Left renal cortex interstitium (tissue), 4 donors: ENCODE measurements around the gene SMAD6. TPM values are rescaled to one million over a fixed set of nuclear protein-coding genes. Genes with fewer than 3 reads are reported as not detected.

ENCODE experiments used
- DNase-seq, 4 donors: peaks; one replicate each; pipeline ENCODE4 v3.0.0-alpha.2; 2013; ENCODE audit warnings: low read depth in 4 of 4, low spot score in 2 of 4, missing footprints in 1 of 4
- polyA plus RNA-seq, 4 donors: library from polyadenylated mRNA; unstranded; fragments of 120-200 nt; gene quantifications; one replicate each; pipeline ENCODE4 v1.2.1, GENCODE V29; 2013; ENCODE audit not compliant: insufficient read length in 4 of 4

Gene SMAD6
- polyA plus RNA-seq, 4 donors, result 27.4 to 49.4 (median 42.6) TPM

DNA sequence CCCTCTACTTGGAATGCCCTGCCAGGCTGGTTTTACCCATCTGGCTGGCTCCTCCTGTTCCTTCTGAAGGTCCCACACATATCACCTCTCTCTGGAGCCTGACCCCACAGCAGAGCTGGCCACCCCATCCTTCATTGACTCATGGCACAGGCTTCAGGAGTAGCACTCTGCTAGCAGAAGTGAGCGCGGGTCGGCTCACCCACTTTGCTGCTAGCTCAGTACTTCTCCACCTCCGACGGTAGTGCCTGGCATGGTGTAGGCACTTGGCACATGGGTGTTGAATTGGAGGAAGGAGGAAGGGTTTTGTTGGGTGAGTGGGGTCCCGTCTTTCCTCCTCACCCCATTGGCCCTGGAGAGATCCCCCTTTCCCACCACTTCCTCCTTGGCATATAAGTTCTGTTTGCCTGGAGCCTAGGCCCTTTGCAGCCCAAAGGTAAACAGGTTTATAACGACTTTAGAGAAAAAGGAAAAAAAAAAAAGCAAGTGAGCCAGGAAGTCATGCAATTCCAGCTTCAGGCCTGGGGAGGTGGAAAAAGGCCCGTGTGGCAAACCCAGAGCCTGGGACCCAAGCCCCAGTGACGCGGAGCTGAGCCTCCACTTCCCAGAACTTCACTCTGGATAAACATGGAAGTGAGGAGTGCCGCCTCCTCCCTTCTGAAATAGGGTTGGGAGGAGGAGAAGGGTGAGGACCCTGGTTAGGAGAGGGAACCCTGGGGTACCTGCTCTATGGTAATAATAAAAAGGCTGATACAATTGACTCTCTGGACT lies 35.4 kb downstream of the SMAD6 start:
- DNase-seq, result no peak

DNA sequence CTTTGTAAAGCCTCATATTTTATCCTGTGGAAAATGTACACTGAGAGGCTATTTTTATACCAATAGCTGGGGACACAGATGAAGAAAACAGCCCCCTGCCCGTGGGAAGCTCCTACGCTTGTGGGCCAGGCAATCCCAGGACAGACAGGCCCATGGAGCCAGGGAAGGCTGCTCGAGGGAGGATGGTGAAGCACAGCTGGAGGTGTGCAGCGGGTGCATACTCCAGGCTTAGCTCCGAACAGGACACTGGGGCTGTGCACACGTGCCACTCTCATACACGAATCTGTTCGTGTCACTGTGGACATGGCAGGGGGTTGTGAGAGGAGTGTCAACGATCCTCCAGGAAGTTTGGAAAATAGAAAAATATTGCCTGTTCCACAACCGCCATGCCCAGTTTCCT lies 36.1 kb downstream of the SMAD6 start:
- DNase-seq, result no peak

DNA sequence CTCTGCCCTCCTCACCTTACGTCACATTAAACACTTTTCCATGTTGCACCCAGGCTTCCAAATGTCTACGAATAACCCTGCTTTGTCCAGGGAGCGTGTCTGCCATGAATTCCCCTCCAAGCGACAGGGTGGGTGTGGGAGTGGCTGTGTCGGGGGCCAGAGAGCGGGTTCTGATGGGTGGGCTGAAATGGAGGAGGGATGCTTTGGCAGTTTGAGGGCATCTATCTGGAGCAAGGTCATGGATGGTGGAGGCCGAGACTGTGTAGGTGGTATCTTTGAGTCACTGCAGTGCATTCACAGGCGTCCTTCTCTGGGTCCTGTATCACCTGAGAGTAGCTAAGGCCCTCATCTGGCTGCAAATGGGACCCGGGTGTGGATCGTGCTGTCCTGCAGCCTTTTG lies 36.6 kb downstream of the SMAD6 start:
- no peak for DNase-seq

DNA sequence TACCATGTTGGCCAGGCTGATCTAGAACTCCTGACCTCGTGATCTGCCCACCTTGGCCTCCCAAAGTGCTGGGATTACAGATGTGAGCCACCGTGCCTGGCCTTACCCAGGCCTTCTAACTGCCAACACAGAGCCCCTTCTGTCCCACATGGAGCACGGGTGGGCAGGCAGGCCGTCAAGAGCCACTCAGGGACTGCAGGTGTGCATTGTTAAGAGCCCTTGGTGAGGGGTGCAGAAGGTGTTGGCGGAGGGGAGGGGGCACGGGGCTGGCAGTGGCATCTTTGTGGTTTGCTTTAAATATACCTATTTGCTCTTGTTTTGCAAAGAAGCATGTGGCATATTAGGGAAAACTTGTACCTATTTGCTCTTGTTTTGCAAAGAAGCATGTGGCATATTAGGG lies 37.3 kb downstream of the SMAD6 start:
- no peak for DNase-seq

DNA sequence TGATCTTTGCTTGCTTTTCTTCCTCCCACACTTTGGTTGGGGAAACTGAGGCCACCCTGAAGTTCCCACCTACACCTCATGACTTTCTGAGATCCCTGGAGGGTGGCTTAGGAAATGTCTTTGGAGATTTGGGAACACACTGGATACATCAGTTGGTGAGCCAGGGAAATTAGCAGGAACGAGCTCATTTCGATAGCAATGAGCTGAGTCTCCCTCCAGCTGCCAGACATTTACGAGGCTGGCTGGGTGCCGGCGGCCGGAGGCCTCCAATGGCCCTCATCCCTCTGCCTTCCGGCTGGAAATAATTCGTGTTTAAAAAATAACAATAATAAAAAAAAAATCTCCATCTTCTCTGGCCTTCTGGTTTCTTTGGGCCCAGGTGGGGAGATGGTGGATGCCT lies 38.8 kb downstream of the SMAD6 start:
- peak in 1 of 4 donors; percentile 58 for DNase-seq

DNA sequence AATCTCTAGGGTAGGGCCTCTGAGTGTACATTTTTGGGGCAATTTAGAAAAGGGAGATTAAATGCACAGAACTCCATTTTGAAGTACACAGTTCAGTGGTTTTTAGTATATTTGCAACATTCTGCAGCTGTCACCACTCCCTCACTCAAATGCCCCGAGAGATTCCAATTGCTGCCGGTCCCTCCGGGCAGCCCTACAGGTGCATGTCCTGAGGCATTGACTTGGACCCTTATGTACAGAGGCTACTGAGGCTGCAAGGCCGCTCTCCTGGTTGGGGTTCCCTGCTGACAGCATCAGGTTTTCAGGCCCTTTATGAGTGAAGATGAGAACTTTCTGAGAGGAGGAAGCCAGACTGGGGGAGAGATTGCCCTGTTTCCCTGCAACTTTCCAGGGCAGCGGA lies 39.6 kb downstream of the SMAD6 start:
- no peak for DNase-seq

DNA sequence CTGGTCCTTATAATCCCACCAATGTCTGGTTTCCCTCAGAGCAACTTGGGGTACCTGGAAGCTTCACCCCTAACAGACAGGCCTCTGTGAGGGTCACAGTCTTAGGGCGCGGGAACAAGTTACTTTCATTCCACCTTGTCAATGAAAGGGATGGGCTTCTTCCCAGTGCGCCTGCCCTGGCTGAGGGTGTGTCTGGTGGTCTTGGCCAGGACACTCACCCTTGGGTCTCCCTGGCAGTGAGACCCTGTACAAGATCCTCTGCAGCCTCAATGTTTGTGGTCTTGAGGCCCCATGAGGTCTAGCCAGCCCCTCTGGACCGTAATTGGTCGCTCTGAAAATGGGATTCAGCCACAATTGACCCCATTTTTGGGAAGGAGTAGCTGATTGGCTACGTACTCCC lies 40.2 kb downstream of the SMAD6 start:
- DNase-seq, result no peak

DNA sequence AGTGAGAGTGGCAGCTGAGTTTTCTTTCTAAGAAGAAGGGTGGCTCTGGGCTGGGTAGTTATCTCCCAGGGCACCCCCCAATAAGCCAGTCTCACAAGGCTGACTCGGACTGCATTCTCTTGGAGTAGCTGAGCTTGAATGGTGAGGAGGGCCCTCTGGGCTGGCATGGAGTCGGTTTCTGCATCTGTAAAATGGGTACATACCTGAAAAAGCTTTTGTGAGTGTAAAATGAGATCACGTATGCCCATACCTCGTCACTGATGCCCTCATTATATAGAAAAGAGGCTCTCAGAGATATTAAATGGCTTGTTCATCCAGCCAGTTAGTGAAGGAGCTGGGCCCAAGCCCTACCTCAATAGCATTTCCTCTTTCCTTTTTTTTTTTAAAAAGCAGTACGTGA lies 41.2 kb downstream of the SMAD6 start:
- DNase-seq, result no peak

DNA sequence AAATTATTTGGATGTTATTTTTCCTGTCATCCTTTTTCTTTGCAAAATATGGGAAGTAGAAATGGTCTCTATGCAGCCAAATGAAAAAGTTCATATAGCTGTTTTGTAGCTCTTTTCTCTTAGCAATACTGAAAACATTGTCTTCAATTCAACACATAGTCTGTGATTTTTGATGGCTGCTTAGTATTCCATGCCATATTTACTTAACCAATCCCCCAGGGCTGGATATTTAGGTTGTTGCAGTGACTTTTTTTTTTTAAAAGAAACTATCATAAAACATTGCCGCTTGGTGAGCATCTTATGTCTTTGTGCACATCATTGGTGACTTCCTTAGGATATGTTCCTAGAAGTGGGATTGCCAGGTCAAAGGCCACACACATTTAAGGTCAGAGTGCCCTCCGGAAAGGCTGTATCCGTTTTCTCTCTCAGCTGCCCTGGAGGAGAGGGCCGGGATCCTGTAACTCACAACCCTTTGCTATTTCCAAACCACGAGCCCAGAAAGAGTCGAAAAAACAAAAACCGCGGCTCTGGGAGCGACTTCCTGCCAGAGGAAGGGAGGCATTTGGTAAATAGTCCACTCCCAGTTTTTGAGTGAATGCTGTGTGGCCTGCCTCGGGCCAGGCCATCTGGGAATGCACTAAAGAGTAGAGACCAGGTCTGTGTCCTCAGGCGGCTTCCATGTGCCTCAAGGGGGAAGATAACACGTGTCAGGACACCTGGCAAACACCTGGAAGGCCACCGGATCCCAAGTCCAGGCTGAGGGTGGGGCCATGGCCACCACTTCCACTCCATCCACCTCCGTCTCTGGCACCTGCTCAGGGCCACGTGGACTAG lies 41.9 kb downstream of the SMAD6 start:
- no peak for DNase-seq

DNA sequence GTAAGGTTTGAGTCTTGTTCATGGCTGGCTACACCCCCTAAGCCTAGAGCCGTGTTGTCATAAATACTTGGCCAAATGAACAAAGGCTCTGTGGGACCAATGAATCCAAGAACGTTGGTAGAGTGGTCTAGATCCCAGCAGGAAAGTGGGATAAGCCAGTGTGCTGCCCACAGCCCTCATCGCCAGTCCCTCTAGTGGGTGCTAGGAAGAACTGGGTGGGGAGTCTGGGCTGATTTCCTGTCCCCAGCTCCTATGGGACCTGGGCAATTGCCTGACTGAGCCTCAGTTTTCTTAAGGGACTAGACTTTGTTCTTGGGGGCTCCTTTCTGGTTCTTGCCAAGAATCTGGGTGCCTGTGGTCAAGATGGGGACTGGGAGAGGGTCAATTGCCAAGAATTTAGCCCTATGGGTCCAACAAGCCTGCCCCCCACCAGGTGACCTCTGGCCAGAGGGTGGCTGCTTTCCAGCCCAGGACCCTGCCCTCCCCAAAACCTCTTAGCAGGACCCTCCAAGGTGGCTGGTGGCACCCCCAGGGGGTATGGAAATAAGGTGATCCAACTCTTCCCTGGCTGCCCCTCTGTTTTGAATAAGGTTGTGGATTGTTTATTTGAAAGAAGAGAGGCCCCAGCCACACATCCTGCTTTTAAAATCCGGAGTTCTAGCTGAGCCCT lies 42.7 kb downstream of the SMAD6 start:
- DNase-seq, result no peak

DNA sequence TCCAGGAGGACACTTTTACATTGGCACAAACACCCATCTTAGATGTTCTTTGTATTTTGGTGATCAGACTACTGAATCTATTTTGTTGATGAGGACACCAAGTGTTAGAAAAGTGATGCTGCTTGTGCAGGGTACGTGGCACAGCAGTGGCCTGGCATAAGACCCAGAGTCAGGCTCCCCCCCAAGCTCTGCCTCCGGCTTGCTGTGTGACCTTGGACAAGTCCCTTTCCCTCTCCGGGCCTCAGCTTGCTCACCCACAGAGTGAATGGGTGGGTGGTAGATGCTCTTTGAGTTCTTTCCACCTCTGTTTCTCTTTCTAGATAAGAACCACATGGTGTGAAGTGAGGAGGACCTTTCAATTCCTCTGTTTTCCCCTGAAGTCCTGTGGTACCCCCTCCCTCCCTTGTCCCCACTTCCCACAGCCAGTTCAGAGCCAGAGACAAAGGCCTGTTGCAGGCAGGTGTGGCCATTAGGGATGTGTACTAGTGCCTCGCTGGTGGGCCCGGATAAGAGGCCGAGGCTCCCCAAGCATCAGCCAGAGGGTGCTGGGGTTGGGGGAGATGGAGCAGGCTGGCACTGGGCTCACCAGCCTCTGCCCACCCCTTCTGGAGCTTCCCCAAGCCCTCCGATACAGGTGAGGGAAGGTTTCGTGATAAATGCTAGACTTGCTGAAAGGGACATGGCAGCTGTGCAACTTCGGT lies 43.6 kb downstream of the SMAD6 start:
- no peak for DNase-seq

DNA sequence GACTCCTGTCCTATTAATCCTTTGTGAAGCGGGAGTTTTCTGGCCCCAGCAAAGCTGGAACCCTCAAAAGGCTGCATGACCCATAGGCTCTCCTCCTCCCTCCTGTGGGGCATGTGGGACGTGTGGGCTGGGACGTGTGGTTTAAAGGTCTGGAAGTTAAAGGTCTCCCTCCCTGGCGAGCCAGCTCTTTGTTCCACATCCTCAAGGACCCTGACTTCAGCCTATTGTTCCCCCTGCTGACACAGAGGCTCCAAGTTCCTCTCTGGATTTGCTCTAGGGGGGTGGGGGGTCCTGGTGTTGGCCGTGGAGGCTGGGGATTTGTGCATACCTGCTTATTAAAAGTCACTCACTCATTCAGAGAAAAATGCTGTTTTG lies 44.2 kb downstream of the SMAD6 start:
- no peak for DNase-seq

DNA sequence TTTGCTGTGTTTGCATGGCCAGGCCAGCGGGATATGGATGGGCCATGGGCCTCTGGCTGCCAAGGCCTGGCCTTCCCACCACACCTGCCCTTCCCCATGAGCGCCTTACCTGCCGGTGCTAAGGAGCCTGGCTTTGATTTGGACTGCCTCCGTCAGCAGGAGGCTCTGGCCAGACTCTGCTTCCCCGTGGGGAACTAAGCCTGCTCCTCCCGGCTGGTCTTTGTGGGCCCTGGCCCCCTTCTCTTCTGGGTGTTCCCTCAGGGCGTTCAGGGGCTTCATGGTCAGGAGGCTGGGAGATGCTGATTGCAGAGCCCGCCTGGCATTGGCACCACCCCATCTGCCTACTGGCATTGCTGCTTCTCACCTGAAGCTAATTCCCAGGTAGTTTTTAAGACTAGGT lies 45.2 kb downstream of the SMAD6 start:
- no peak for DNase-seq

DNA sequence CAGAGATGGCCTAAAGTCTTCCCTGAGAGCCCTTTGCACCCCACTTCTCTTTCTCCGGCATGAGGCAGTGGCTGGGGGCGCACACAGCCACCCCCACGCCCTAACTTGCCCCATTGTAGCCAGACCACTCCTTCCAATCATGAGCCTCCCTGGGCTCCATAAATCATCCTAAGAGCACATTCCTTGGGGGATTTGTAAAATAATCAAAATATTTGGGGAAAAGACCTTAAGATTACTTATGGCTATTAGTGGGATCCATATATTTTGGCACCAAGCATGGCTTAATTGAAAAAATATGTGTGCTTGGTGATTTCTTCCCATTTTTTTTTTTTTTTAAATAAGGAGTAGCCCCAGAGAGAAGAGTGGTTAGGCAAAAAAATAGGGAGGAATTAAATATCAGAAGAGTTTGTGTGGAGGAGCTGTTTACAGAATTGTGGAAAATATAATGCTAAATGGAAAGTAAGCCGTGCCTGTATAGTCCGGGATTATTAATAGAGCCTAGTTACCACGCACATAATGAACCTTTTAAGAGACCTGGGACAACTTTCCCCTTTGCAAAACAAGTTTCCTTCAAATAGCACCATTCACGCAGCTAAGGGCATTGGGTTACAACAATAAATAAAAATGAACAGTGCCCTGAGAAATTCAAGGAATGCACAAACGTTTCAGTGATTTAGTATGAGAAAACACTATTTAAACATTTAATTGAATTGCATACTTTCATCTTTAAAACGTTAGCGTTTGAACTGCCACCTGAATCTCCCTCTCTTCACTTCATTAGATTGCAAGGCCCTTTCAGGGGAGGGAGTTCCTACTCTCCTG lies 46.1 kb downstream of the SMAD6 start:
- DNase-seq, result peak in 1 of 4 donors; percentile 62

DNA sequence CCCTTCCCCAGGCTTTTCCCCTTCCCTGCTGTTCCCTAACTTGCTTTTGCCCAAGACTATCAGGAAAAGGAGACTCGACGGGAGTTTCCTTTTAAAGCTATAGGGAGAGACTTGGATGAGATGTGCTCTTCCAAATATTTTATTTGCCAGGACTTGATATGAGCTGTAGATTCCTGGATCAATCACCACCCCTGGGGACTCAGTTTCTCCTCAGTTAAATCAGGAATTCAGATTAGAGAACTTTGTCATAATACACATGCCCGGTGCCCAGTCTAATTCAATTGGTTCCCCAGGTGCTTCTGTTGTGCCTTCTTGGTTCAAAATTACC lies 46.6 kb downstream of the SMAD6 start:
- no peak for DNase-seq

DNA sequence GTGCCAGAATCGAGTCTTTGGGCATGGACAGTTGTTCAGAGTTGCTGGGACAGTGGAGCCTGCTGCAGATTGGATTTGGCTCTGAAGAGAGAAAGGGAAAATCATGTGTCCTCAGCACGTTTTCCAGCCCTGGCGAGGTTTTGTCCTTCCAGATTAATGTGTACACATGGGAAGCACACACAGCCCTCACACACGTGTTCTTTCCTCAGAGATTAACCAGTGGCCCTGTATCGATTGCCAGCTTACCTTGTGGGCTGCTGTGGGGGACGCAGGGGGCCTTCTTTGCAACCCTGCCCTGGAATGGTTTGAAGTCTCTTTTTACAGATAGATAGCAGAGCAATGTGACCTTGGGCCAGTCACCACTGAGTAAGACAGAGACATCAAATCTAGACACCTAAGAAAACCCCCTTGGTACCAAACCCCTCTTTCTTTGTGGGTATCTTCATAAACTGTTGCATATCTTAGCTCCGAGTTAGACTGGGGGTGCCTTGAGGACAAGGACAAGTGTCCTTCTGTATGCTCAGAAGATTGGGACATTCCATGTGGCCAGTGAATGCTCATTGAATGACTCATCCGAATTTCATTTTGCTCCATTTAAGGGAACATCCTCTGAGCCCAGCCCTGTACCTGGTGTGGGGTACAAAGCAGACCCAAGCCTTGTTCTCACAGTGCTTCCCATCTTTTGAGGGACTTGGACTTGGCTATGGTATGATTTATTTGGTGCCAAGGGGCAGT lies 48.0 kb downstream of the SMAD6 start:
- no peak for DNase-seq

DNA sequence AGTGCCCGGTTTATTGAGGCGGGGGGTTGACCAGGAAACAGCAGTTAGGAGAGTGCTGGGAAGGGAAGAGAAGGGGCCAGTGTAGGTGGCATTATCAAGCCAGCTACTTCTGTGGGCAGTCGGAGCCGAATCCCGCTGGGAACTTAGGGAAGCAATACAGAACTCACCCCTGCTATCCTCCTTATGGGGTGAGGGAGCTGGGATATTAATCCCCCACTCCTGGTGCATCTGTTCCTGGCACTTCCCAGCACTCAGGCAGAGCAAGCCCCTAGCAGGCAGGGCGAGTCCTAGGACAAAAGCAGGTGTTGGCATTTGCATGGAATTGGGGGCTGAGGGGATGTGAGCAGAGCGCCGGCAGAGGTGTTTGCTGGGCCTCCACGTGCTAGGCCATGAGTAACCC lies 48.6 kb downstream of the SMAD6 start:
- DNase-seq, result no peak

DNA sequence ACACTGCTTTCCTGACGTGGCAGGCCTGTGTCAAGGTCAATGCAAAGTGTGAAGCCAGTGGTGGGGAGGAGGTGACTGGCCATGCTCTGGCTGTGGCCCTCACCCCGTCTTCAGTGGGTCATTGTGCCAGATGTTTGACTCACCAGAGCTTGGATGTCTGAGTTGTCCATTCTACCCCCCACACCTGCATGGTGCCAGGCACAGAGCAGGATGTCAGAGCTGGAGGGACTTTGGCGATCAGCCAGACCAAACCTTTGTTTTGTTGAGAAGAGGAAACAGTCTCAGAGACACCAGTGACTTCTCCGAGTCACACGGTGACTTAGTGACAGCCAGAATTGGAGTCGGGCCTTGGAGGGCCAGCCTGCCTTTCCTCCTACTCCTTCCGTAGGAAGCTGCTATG lies 49.5 kb downstream of the SMAD6 start:
- no peak for DNase-seq

DNA sequence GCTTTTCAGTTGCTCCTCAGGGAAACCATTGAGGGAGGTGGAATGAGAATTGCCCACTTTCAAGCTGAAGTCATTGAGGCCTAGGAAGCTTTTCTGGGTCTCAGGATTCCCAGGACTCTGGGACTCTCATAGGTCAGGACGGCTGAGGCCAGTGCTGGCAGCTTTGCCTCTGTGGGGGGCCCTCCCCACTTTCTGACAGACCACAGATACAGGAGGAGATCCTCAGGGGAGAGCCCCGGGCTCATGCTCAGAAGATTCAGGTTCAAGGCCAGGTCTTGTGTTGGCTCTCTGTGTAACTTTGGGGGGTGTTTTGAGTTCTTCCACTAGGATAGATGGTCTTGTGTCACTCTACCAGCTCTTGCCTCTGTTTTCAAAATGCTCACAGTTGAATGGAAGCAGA lies 50.0 kb downstream of the SMAD6 start:
- DNase-seq, result no peak
